Body of pancreas (tissue), 4 donors: Measurements from ENCODE around the gene CFAP44.

ENCODE experiments used
- CTCF ChIP-seq, 7 experiments: fragments of 450-650 bp in 4 of 7; fragments of 200-600 bp in 3 of 7; sonication (generic) in 3 of 7; IDR thresholded peaks; one replicate each; pipeline ENCODE4 v1.5.1; 2016 to 2019; ENCODE audit warnings: antibody characterized with exemption in 7 of 7
- POLR2A ChIP-seq, 3 donors: fragments of 450-650 bp; IDR thresholded peaks; one replicate each; pipeline ENCODE4 v1.6.1; 2016; ENCODE audit warnings: antibody characterized with exemption in 3 of 3, mild to moderate bottlenecking in 2 of 3

GRCh38 chr3:113461488-113461887 lies 20.2 kb upstream of the CFAP44 start:
- TF ChIP-seq CTCF (IDR thresholded peaks at IDR 0.05) (no peak), POLR2A (IDR thresholded peaks at IDR 0.05) (no peak)
